Liver (tissue), 3 donors: ENCODE results near the gene ZFP1.

Source experiments
- ATF3 ChIP-seq: IDR thresholded peaks from 2 replicates; pipeline ENCODE4 v1.6.1; 2016; ENCODE audit warnings: antibody characterized with exemption
- CTCF ChIP-seq: fragments of 150-350 bp; IDR thresholded peaks from 2 replicates; pipeline ENCODE4 v1.5.1; 2017; ENCODE audit warnings: improper control_type of control experiment, low read depth, low read length; ENCODE audit not compliant: missing input control
- MAX ChIP-seq: IDR thresholded peaks from 2 replicates; pipeline ENCODE4 v1.6.1; 2016; ENCODE audit warnings: antibody characterized with exemption
- RAD21 ChIP-seq, 2 donors: IDR thresholded peaks; 2 replicates each; pipeline ENCODE4 v1.6.1; 2016; ENCODE audit warnings: antibody characterized with exemption in 2 of 2, mild to moderate bottlenecking in 2 of 2
- REST ChIP-seq: IDR thresholded peaks from 2 replicates; pipeline ENCODE4 v1.6.1; 2016; ENCODE audit warnings: antibody characterized with exemption, mild to moderate bottlenecking
- SP1 ChIP-seq: IDR thresholded peaks from 2 replicates; pipeline ENCODE4 v1.6.1; 2018; ENCODE audit warnings: antibody characterized with exemption, mild to moderate bottlenecking
- donor health status: healthy.
- donor health status: healthy.

- no peak for TF ChIP-seq CTCF
- no peak for TF ChIP-seq RAD21 (IDR thresholded peaks at IDR 0.05)
- TF ChIP-seq ATF3: no peak
- no peak for TF ChIP-seq REST
- no peak for TF ChIP-seq MAX
- TF ChIP-seq SP1: no peak
These were observed 28.6 kb downstream of the ZFP1 start for GRCh38 chr16:75176926-75177325.
